Measurements from ENCODE around the gene TVP23A.

GRCh38 chr16:10799736-10800135, 18.9 kb downstream of the TVP23A start:
- TF ChIP-seq CTCF (IDR thresholded peaks at IDR 0.05; ENCODE audit: low read depth, low read length) = no peak
- TF ChIP-seq POLR2A (IDR thresholded peaks at IDR 0.05; ENCODE audit: extremely low read depth, insufficient read length) = no peak

Data from NB4 (cell line).